ENCODE results near the gene C22orf23. TPM values are rescaled to one million over a fixed set of nuclear protein-coding genes. Genes with fewer than 3 reads are reported as not detected.

The C22orf23 gene
- total and polyA plus RNA-seq, 2 of the 13 experiments (the other 11 are each of a cell fraction or from before 2014, with no cell fraction given), result 0.21 to 0.24 TPM

- intact Hi-C loops (cut with micrococcal nuclease; ENCODE audit: unreplicated experiment), result no loop called here
- no peak for FAIRE-seq
- TF ChIP-seq KAT8 (CRISPR knock-in tag; IDR thresholded peaks at IDR 0.05) (no peak), GATAD1 (CRISPR knock-in tag; IDR thresholded peaks at IDR 0.05) (no peak), FIP1L1 (IDR thresholded peaks at IDR 0.05; ENCODE audit: borderline replicate concordance, insufficient read depth, low read depth, low read length) (no peak), PRMT3 (CRISPR knock-in tag; IDR thresholded peaks at IDR 0.05; ENCODE audit: borderline replicate concordance, low read depth) (no peak), ZNF230 (CRISPR knock-in tag; IDR thresholded peaks at IDR 0.05) (no peak), ZNF253 (CRISPR knock-in tag; IDR thresholded peaks at IDR 0.05; ENCODE audit: borderline replicate concordance) (no peak), LRRFIP1 (CRISPR knock-in tag; conservative IDR thresholded peaks at IDR 0.05) (no peak), CHD2 (IDR thresholded peaks at IDR 0.05; ENCODE audit: low read depth, low read length) (no peak), ZNF10 (CRISPR knock-in tag; IDR thresholded peaks at IDR 0.05; ENCODE audit: borderline replicate concordance, low read depth) (no peak), ZNF563 (CRISPR knock-in tag; IDR thresholded peaks at IDR 0.05) (no peak), NR2F2 (IDR thresholded peaks at IDR 0.05; ENCODE audit: borderline replicate concordance, low read depth) (no peak), ZMAT3 (CRISPR knock-in tag; conservative IDR thresholded peaks at IDR 0.05) (no peak), FOXA3 (CRISPR knock-in tag; IDR thresholded peaks at IDR 0.05) (no peak), ZBTB21 (CRISPR knock-in tag; IDR thresholded peaks at IDR 0.05) (no peak), ZSCAN29 (CRISPR knock-in tag; conservative IDR thresholded peaks at IDR 0.05) (no peak), HMGA1 (CRISPR knock-in tag; conservative IDR thresholded peaks at IDR 0.05) (no peak)
- TF ChIP-seq, protein P1, sequence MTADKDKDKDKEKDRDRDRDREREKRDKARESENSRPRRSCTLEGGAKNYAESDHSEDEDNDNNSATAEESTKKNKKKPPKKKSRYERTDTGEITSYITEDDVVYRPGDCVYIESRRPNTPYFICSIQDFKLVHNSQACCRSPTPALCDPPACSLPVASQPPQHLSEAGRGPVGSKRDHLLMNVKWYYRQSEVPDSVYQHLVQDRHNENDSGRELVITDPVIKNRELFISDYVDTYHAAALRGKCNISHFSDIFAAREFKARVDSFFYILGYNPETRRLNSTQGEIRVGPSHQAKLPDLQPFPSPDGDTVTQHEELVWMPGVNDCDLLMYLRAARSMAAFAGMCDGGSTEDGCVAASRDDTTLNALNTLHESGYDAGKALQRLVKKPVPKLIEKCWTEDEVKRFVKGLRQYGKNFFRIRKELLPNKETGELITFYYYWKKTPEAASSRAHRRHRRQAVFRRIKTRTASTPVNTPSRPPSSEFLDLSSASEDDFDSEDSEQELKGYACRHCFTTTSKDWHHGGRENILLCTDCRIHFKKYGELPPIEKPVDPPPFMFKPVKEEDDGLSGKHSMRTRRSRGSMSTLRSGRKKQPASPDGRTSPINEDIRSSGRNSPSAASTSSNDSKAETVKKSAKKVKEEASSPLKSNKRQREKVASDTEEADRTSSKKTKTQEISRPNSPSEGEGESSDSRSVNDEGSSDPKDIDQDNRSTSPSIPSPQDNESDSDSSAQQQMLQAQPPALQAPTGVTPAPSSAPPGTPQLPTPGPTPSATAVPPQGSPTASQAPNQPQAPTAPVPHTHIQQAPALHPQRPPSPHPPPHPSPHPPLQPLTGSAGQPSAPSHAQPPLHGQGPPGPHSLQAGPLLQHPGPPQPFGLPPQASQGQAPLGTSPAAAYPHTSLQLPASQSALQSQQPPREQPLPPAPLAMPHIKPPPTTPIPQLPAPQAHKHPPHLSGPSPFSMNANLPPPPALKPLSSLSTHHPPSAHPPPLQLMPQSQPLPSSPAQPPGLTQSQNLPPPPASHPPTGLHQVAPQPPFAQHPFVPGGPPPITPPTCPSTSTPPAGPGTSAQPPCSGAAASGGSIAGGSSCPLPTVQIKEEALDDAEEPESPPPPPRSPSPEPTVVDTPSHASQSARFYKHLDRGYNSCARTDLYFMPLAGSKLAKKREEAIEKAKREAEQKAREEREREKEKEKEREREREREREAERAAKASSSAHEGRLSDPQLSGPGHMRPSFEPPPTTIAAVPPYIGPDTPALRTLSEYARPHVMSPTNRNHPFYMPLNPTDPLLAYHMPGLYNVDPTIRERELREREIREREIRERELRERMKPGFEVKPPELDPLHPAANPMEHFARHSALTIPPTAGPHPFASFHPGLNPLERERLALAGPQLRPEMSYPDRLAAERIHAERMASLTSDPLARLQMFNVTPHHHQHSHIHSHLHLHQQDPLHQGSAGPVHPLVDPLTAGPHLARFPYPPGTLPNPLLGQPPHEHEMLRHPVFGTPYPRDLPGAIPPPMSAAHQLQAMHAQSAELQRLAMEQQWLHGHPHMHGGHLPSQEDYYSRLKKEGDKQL (CRISPR knock-in tag; IDR thresholded peaks at IDR 0.05; ENCODE audit: low read depth), result no peak
- TF ChIP-seq, protein P2, sequence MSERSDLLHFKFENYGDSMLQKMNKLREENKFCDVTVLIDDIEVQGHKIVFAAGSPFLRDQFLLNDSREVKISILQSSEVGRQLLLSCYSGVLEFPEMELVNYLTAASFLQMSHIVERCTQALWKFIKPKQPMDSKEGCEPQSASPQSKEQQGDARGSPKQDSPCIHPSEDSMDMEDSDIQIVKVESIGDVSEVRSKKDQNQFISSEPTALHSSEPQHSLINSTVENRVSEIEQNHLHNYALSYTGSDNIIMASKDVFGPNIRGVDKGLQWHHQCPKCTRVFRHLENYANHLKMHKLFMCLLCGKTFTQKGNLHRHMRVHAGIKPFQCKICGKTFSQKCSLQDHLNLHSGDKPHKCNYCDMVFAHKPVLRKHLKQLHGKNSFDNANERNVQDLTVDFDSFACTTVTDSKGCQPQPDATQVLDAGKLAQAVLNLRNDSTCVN (CRISPR knock-in tag; IDR thresholded peaks at IDR 0.05; ENCODE audit: borderline replicate concordance), result no peak
Observed at GRCh38 chr22:37970864-37971263, 17.5 kb upstream of the C22orf23 start.

More at GRCh38 chr22:37970864-37971263, 17.5 kb upstream of the C22orf23 start:
- Histone ChIP-seq H3K4me2 (ENCODE audit: low read depth, low read length) (no peak overlapping the region), H3K36me3 (replicated peaks in 1 of 2; ENCODE audit: control insufficient read depth in 1 of 2, insufficient read depth in 2 of 2, low read length in 2 of 2) (peaks cover 14 to 18% of the 10 kb centered on the region in 2 experiments), H3K79me2 (ENCODE audit: insufficient read depth, low read length) (peaks cover 2% of the 10 kb centered on the region), H3K4me1 (ENCODE audit: insufficient read depth, low read length) (peaks cover 64% of the 10 kb centered on the region), H3K9ac (ENCODE audit: insufficient read depth, low read depth, low read length) (no peak overlapping the region), H4K20me1 (ENCODE audit: insufficient read depth, low read length) (no peaks in the 10 kb centered on the region), H3K9me3 (ENCODE audit: low read length) (no peaks in the 10 kb centered on the region), H2AFZ (ENCODE audit: low read length) (no peak overlapping the region), H3K4me3 (replicated peaks in 1 of 3; ENCODE audit: insufficient read depth in 1 of 3, low read depth in 2 of 3, low read length in 3 of 3) (no peak overlapping the region), H3K27ac (ENCODE audit: extremely low read length, insufficient read depth, low read length) (no peak overlapping the region), H3K27me3 (ENCODE audit: control insufficient read depth in 1 of 2, insufficient read depth in 2 of 2, low read length in 2 of 2) (no peaks in the 10 kb centered on the region)
- no peak for DNase-seq (ENCODE audit: low spot score)
- POLR2A ChIA-PET, result interaction anchor here (1.0 kb wide), 1 partner anchor 11 kb away, joined by 4 read pairs; no protein-coding TSS in a partner anchor
- CTCF ChIA-PET (ENCODE audit: low intra/inter-chr PET ratio, low total read pairs), result no interaction called here
- in situ Hi-C loops (cut with HindIII; ENCODE audit: extremely low pct_ligation_motif_present, low pct_unique_long_range_greater_than_20kb), result no loop called here
- no TSS peak for BruUV-seq (replicated peaks)
- WGBS (ENCODE audit: low lambda C conversion rate), result 91% methylated on average over 4 of the region's 4 CpGs
- ATAC-seq, result no peak

All from HepG2 (cell line).